Progenitor cell of endocrine pancreas (in vitro differentiated cells): ENCODE results near the gene MRPL14. TPM values are rescaled to one million over a fixed set of nuclear protein-coding genes. Genes with fewer than 3 reads are reported as not detected.

ENCODE experiments used
- DNase-seq: peaks from one replicate; pipeline ENCODE4 v3.0.0; 2021; ENCODE audit warnings: low spot score; ENCODE audit not compliant: unreplicated experiment
- H3K27ac Mint-ChIP-seq: 2 replicates; pipeline ENCODE4 v1.8.0; 2021; ENCODE audit warnings: mild to moderate bottlenecking, moderate library complexity, mixed read lengths
- H3K27me3 Mint-ChIP-seq: 2 replicates; pipeline ENCODE4 v1.8.0; 2021; ENCODE audit warnings: mixed read lengths
- H3K36me3 Mint-ChIP-seq: 2 replicates; pipeline ENCODE4 v1.8.0; 2022; ENCODE audit warnings: mixed read lengths; ENCODE audit not compliant: insufficient read depth
- H3K4me1 Mint-ChIP-seq: 2 replicates; pipeline ENCODE4 v1.8.0; 2021; ENCODE audit warnings: low read depth, mixed read lengths
- H3K4me3 Mint-ChIP-seq: 2 replicates; pipeline ENCODE4 v1.8.0; 2021; ENCODE audit warnings: low read depth, mild to moderate bottlenecking, moderate library complexity, mixed read lengths
- H3K9me3 Mint-ChIP-seq: 2 replicates; pipeline ENCODE4 v1.8.0; 2021; ENCODE audit warnings: low read depth, mixed read lengths
- CTCF ChIP-seq: fragments of 200-600 bp; sonication (generic); IDR thresholded peaks from one replicate; pipeline ENCODE4 v1.5.0; 2021; ENCODE audit warnings: antibody characterized with exemption, mild to moderate bottlenecking; ENCODE audit not compliant: unreplicated experiment
- total RNA-seq: library from RNA; stranded (reverse); gene quantifications from 2 replicates; pipeline ENCODE4 v1.2.1, GENCODE V29; 2021

The MRPL14 gene
- total RNA-seq, 1 donor from 2014 or later = 51.1 TPM

GRCh38 chr6:44077214-44077946 lies 49.9 kb downstream of the MRPL14 start:
- DNase-seq = no peak
- Mint-ChIP-seq H3K27me3 (peaks cover 13% of the 10 kb centered on the region), H3K36me3 (no peaks in the 10 kb centered on the region), H3K9me3 (no peaks in the 10 kb centered on the region), H3K4me1 (peaks cover 11% of the 10 kb centered on the region), H3K4me3 (no peak overlapping the region), H3K27ac (no peak overlapping the region)
- no peak for TF ChIP-seq CTCF

- no peak for DNase-seq
- Mint-ChIP-seq H3K9me3 (no peaks in the 10 kb centered on the region), H3K4me1 (peaks cover 11% of the 10 kb centered on the region), H3K27me3 (peaks cover 15% of the 10 kb centered on the region), H3K27ac (no peak overlapping the region), H3K36me3 (no peaks in the 10 kb centered on the region), H3K4me3 (no peak overlapping the region)
- peak; percentile 9 for TF ChIP-seq CTCF
Measured at GRCh38 chr6:44076356-44077213, 50.7 kb downstream of the MRPL14 start.

- no peak for DNase-seq
- Mint-ChIP-seq H3K9me3 (no peaks in the 10 kb centered on the region), H3K27me3 (peaks cover 19% of the 10 kb centered on the region), H3K4me3 (no peak overlapping the region), H3K36me3 (no peaks in the 10 kb centered on the region), H3K27ac (no peak overlapping the region), H3K4me1 (peaks cover 11% of the 10 kb centered on the region)
- TF ChIP-seq CTCF = no peak
Measured at GRCh38 chr6:44075647-44076355, 51.5 kb downstream of the MRPL14 start.

GRCh38 chr6:44074813-44075646 lies 52.2 kb downstream of the MRPL14 start:
- no peak for TF ChIP-seq CTCF

More at GRCh38 chr6:44074813-44075646, 52.2 kb downstream of the MRPL14 start:
- H3K4me1 Mint-ChIP-seq = peaks cover 11% of the 10 kb centered on the region
- no peak overlapping the region for H3K27ac Mint-ChIP-seq
- H3K36me3 Mint-ChIP-seq = no peaks in the 10 kb centered on the region
- H3K9me3 Mint-ChIP-seq = no peaks in the 10 kb centered on the region
- peaks cover 22% of the 10 kb centered on the region for H3K27me3 Mint-ChIP-seq
- peak overlapping the region; percentile 54 for H3K4me3 Mint-ChIP-seq
- DNase-seq = no peak
